K562 (cell line): ENCODE measurements around the gene ANKH. TPM values are rescaled to one million over a fixed set of nuclear protein-coding genes. Genes with fewer than 3 reads are reported as not detected.

Experiments
- ATAC-seq: fragments of 200-7000 bp; cut with Tn5 transposase; 3 replicates; pipeline ENCODE4 v1.9.1; 2020; ENCODE audit warnings: moderate library complexity
- BruUV-seq: library from RNA; stranded (reverse); fragments of 400-500 nt; replicated peaks from 2 replicates; lab custom pipeline; 2021; lab: Mats Ljungman, UMichigan
- CTCF ChIA-PET: fragments of 300-600 bp; formaldehyde crosslinking; extraction: SDS; loops from one replicate; lab custom pipeline; 2021; ENCODE audit warnings: low intra/inter-chr PET ratio; lab: Yijun Ruan, JAX
- POLR2A ChIA-PET: fragments of 300-600, 350-650 bp; sonication (Branson Sonifier 250); formaldehyde crosslinking; extraction: SDS; loops from one replicate; lab custom pipeline; 2021; ENCODE audit warnings: antibody characterized with exemption, inconsistent platforms; lab: Yijun Ruan, JAX
- DNase-seq, 4 experiments: peaks; one replicate each; pipeline versions ENCODE4 v3.0.0 to v3.0.0-alpha.2; 2011 to 2018; ENCODE audit warnings: low spot score in 3 of 4, mixed read lengths in 3 of 4; ENCODE audit errors: extremely low read depth in 1 of 4
- FAIRE-seq: peaks from 2 replicates; lab custom pipeline; 2011; peaks lifted over from hg19 to GRCh38; lab: Jason Lieb, UNC
- H2AFZ ChIP-seq: 2 replicates; pipeline ENCODE4 v1.6.0; 2011; ENCODE audit warnings: low read depth, low read length, control low read depth, inconsistent platforms
- H3K27ac ChIP-seq: fragments of 200-600 bp; 3 replicates; pipeline ENCODE4 v1.8.0; 2011; ENCODE audit warnings: low read depth, mild to moderate bottlenecking, control low read depth, inconsistent platforms, low read length, moderate library complexity, mixed read lengths; ENCODE audit errors: extremely low read depth
- H3K27me3 ChIP-seq, 2 experiments: fragments of 300-600 bp in 1 of 2; 2 replicates in 1 of 2; 3 replicates in 1 of 2; pipeline versions ENCODE4 v1.6.0 to v1.8.0; 2011; ENCODE audit warnings: inconsistent platforms in 2 of 2, low read length in 2 of 2, mild to moderate bottlenecking in 1 of 2, mixed read lengths in 1 of 2, moderate library complexity in 1 of 2; ENCODE audit not compliant: control insufficient read depth in 2 of 2, insufficient read depth in 2 of 2
- H3K36me3 ChIP-seq: fragments of 300-600 bp; 3 replicates; pipeline ENCODE4 v1.8.0; 2011; ENCODE audit warnings: mild to moderate bottlenecking, low read length, inconsistent platforms; ENCODE audit not compliant: control insufficient read depth, insufficient read depth
- H3K4me1 ChIP-seq, 2 experiments: fragments of 200-600 bp in 1 of 2; replicated peaks in 1 of 2; 2 replicates in 1 of 2; 3 replicates in 1 of 2; pipeline versions ENCODE4 v1.5.1 to v1.8.0; 2011; ENCODE audit warnings: inconsistent platforms in 2 of 2, low read length in 2 of 2, mild to moderate bottlenecking in 1 of 2, mixed read lengths in 1 of 2, moderate library complexity in 1 of 2; ENCODE audit not compliant: control insufficient read depth in 2 of 2, insufficient read depth in 2 of 2
- H3K4me2 ChIP-seq: 2 replicates; pipeline ENCODE4 v1.6.1; 2011; ENCODE audit warnings: low read length, control low read depth, inconsistent platforms, mixed read lengths; ENCODE audit not compliant: insufficient read depth
- H3K4me3 ChIP-seq: fragments of 200-600 bp; sonication (generic), shearing (Covaris generic); 2 replicates; pipeline ENCODE4 v1.5.1; 2016; ENCODE audit warnings: control low read depth, inconsistent platforms
- H3K79me2 ChIP-seq: fragments of 200-600 bp; 3 replicates; pipeline ENCODE4 v1.8.0; 2011; ENCODE audit warnings: low read length, inconsistent platforms; ENCODE audit not compliant: control insufficient read depth, insufficient read depth
- H3K9ac ChIP-seq, 2 experiments: 2 replicates each; pipeline versions ENCODE4 v1.6.0 to v1.6.1; 2011; ENCODE audit warnings: low read depth in 2 of 2, low read length in 2 of 2, control low read depth in 1 of 2, inconsistent platforms in 1 of 2, mild to moderate bottlenecking in 1 of 2, mixed read lengths in 1 of 2; ENCODE audit not compliant: insufficient read depth in 1 of 2
- H3K9me1 ChIP-seq: one replicate; pipeline ENCODE4 v1.6.0; 2011; ENCODE audit warnings: inconsistent platforms, mild to moderate bottlenecking, low read length, moderate library complexity; ENCODE audit not compliant: control insufficient read depth, insufficient read depth
- H3K9me3 ChIP-seq: replicated peaks from 2 replicates; pipeline ENCODE4 v1.5.1; 2011; ENCODE audit warnings: low read depth, low read length, inconsistent platforms; ENCODE audit not compliant: control insufficient read depth, insufficient read depth
- H4K20me1 ChIP-seq: replicated peaks from 2 replicates; pipeline ENCODE4 v1.6.1; 2011; ENCODE audit warnings: low read length, inconsistent platforms, mixed read lengths; ENCODE audit not compliant: control insufficient read depth, insufficient read depth
- FOXM1 ChIP-seq, 2 experiments: fragments of 450-650 bp in 1 of 2; sonication (generic) in 1 of 2; formaldehyde crosslinking in 1 of 2; IDR thresholded peaks; 2 replicates each; pipeline versions ENCODE4 v1.6.1 to v1.9.0; 2017 to 2022; ENCODE audit warnings: low read depth in 2 of 2, mild to moderate bottlenecking in 2 of 2, missing genetic modification reagents in 1 of 2, moderate library complexity in 1 of 2
- GTF2B ChIP-seq: IDR thresholded peaks from 2 replicates; pipeline ENCODE4 v1.6.1; 2011; ENCODE audit not compliant: insufficient read length; ENCODE audit errors: extremely low read depth
- NFIC ChIP-seq: fragments of 450-650 bp; IDR thresholded peaks from 2 replicates; pipeline ENCODE4 v1.6.1; 2017; ENCODE audit warnings: mild to moderate bottlenecking, inconsistent platforms
- PATZ1 ChIP-seq: fragments of 250-450 bp; sonication (Bioruptor Pico); IDR thresholded peaks from 2 replicates; pipeline ENCODE4 v1.5.0; 2020; ENCODE audit warnings: mild to moderate bottlenecking, borderline replicate concordance
- RNF2 ChIP-seq: sonication (generic); IDR thresholded peaks from 2 replicates; pipeline ENCODE4 v1.6.1; 2016
- SIN3A ChIP-seq, 2 experiments: fragments of 150-350 bp in 1 of 2; IDR thresholded peaks; 2 replicates each; pipeline ENCODE4 v1.6.1; 2011 to 2016; ENCODE audit warnings: borderline replicate concordance in 2 of 2, low read depth in 2 of 2, low read length in 2 of 2, mild to moderate bottlenecking in 2 of 2, moderate library complexity in 2 of 2; ENCODE audit not compliant: control insufficient read depth in 1 of 2
- TCFL5 ChIP-seq: fragments of 250-450 bp; sonication (Bioruptor Pico); conservative IDR thresholded peaks from 2 replicates; pipeline ENCODE4 v1.6.1; 2021; ENCODE audit warnings: mild to moderate bottlenecking, moderate library complexity, matching md5 sums
- THRAP3 ChIP-seq: fragments of 450-650 bp; IDR thresholded peaks from 2 replicates; pipeline ENCODE4 v1.6.1; 2016; ENCODE audit warnings: mild to moderate bottlenecking, inconsistent platforms, borderline replicate concordance
- ZBTB43 ChIP-seq: sonication (generic); formaldehyde crosslinking; IDR thresholded peaks from 2 replicates; pipeline ENCODE4 v1.8.0; 2023; ENCODE audit warnings: mild to moderate bottlenecking, missing genetic modification reagents
- WGBS: fragments of 100-300 bp; shearing (Covaris generic); methylation state at CpG from one replicate; pipeline ENCODE4 v1.1.6; 2016; ENCODE audit warnings: low coverage, mixed read lengths; ENCODE audit not compliant: insufficient coverage; ENCODE audit errors: missing lambda C conversion rate; 5-methylcytosine and 5-hydroxymethylcytosine counted together
- in situ Hi-C: fragments of 300-500 bp; cut with MboI; formaldehyde crosslinking; loops from 4 replicates; pipeline ENCODE4 v1.15.0; 2018; ENCODE audit warnings: inconsistent platforms, mixed read lengths
- intact Hi-C: fragments of 100-400 bp; cut with micrococcal nuclease; formaldehyde crosslinking; loops from 2 replicates; pipeline ENCODE4 v1.14.2; 2022
- polyA plus RNA-seq, 8 experiments: library from polyadenylated mRNA; depleted of rRNA in 4 of 8; stranded (reverse) in 5 of 8; unstranded in 3 of 8; fragments of >200 nt; fragmentation: Nextera tagmentation in 2 of 8; fragmentation: Illumina TruSeq in 1 of 8; extraction: Ambion mirVana in 2 of 8; extraction: Trizol in 1 of 8; gene quantifications; 2 replicates each; pipeline versions ENCODE4 v1.2.1 to v1.2.3, GENCODE V29; 2011 to 2014; ENCODE audit warnings: inconsistent platforms in 1 of 8, missing spikeins in 1 of 8
- total RNA-seq, 7 experiments: library from RNA; depleted of rRNA in 6 of 7; stranded (reverse); fragments of >200 nt in 6 of 7; fragmentation: Illumina TruSeq in 2 of 7; extraction: Trizol in 2 of 7; gene quantifications; 2 replicates each; pipeline versions ENCODE4 v1.2.1 to v1.2.3, GENCODE V29; 2011 to 2021; ENCODE audit warnings: low replicate concordance in 1 of 7

The ANKH gene
- total and polyA plus RNA-seq, 9 of the 15 experiments (the other 6 are each of a cell fraction or from before 2014, with no cell fraction given), result 0.79 to 12.2 (median 4.5) TPM

GRCh38 chr5:14787801-14788579, 83.6 kb downstream of the ANKH start:
- Histone ChIP-seq H4K20me1 (no peaks in the 10 kb centered on the region; the same call in 1 of the 2 replicates), H2AFZ (no peak overlapping the region), H3K27ac (no peak overlapping the region), H3K27me3 (peaks cover 0 to 22% of the 10 kb centered on the region in 2 experiments; a peak in 3 of 5 replicates), H3K4me3 (no peak overlapping the region), H3K79me2 (no peaks in the 10 kb centered on the region), H3K9me3 (no peaks in the 10 kb centered on the region), H3K9ac (no peak overlapping the region), H3K4me1 (no peaks in the 10 kb centered on the region), H3K9me1 (no peaks in the 10 kb centered on the region), H3K36me3 (no peaks in the 10 kb centered on the region), H3K4me2 (no peak overlapping the region)
- intact Hi-C loops, result no loop called here
- ATAC-seq, result no peak
- 9% methylated on average over 6 of the region's 6 CpGs for WGBS
- ChIA-PET CTCF (no interaction called here), POLR2A (no interaction called here)
- in situ Hi-C loops, result no loop called here
- no peak for DNase-seq
- no peak for FAIRE-seq
- TF ChIP-seq SIN3A (IDR thresholded peaks at IDR 0.05; ENCODE audit: borderline replicate concordance in 2 of 2, control insufficient read depth in 1 of 2, low read depth in 2 of 2, low read length in 2 of 2) (no peak), THRAP3 (no peak), RNF2 (no peak), GTF2B (no peak), ZBTB43 (CRISPR knock-in tag) (no peak), PATZ1 (CRISPR knock-in tag) (no peak), NFIC (no peak), TCFL5 (CRISPR knock-in tag) (no peak), FOXM1 (IDR thresholded peaks at IDR 0.05; ENCODE audit: low read depth) (no peak), FOXM1 (CRISPR knock-in tag; IDR thresholded peaks at IDR 0.05; ENCODE audit: low read depth) (no peak)
- BruUV-seq, result no TSS peak
